Karpas-422 (cell line): ENCODE data around the gene NRXN3. TPM values are rescaled to one million over a fixed set of nuclear protein-coding genes. Genes with fewer than 3 reads are reported as not detected.

Experiments
- DNase-seq: peaks from one replicate; pipeline ENCODE4 v3.0.0-alpha.2; 2015
- H2AFZ ChIP-seq: fragments of 200-600 bp; sonication (generic); 2 replicates; pipeline ENCODE4 v1.6.1; 2014; ENCODE audit warnings: antibody characterized with exemption, low read length, mixed read lengths
- H3K27ac ChIP-seq: fragments of 200-600 bp; sonication (generic); 2 replicates; pipeline ENCODE4 v1.5.1; 2014; ENCODE audit warnings: mild to moderate bottlenecking, low read length, moderate library complexity
- H3K27me3 ChIP-seq: fragments of 200-600 bp; sonication (generic); 2 replicates; pipeline ENCODE4 v1.6.1; 2014; ENCODE audit warnings: low read length, mixed read lengths
- H3K36me3 ChIP-seq: fragments of 200-600 bp; sonication (generic); 2 replicates; pipeline ENCODE4 v1.6.1; 2014; ENCODE audit warnings: low read length, mixed read lengths; ENCODE audit not compliant: insufficient read depth
- H3K4me1 ChIP-seq: fragments of 200-600 bp; sonication (generic); 2 replicates; pipeline ENCODE4 v1.6.1; 2014; ENCODE audit warnings: mild to moderate bottlenecking, low read length, mixed read lengths
- H3K4me2 ChIP-seq: fragments of 200-600 bp; sonication (generic); 2 replicates; pipeline ENCODE4 v1.6.1; 2014; ENCODE audit warnings: low read length, low read depth, mild to moderate bottlenecking; ENCODE audit not compliant: poor library complexity, severe bottlenecking
- H3K4me3 ChIP-seq: fragments of 200-600 bp; sonication (generic); 2 replicates; pipeline ENCODE4 v1.5.1; 2014; ENCODE audit warnings: mild to moderate bottlenecking, antibody characterized with exemption, low read length, mixed read lengths
- H3K79me2 ChIP-seq: fragments of 200-600 bp; sonication (generic); 2 replicates; pipeline ENCODE4 v1.6.1; 2014; ENCODE audit warnings: mild to moderate bottlenecking, low read length, mixed read lengths
- H3K9ac ChIP-seq: fragments of 200-600 bp; sonication (generic); 2 replicates; pipeline ENCODE4 v1.6.0; 2014; ENCODE audit warnings: low read length
- H3K9me2 ChIP-seq: fragments of 200-600 bp; sonication (generic), shearing (Covaris generic); replicated peaks from 2 replicates; pipeline ENCODE4 v1.6.0; 2014; ENCODE audit warnings: mild to moderate bottlenecking, low read length, moderate library complexity; ENCODE audit not compliant: insufficient read depth
- H3K9me3 ChIP-seq: fragments of 300-700, 200-600 bp; sonication (generic); 2 replicates; pipeline ENCODE4 v1.6.1; 2014; ENCODE audit warnings: low read length, mixed read lengths
- H4K20me1 ChIP-seq: fragments of 200-600 bp; sonication (generic); 2 replicates; pipeline ENCODE4 v1.6.1; 2014; ENCODE audit warnings: mild to moderate bottlenecking, antibody characterized with exemption, low read length, low read depth; ENCODE audit not compliant: insufficient read depth
- total RNA-seq: library from RNA; depleted of rRNA; stranded (reverse); fragments of >200 nt; shearing (Covaris generic); gene quantifications from 2 replicates; pipeline ENCODE4 v1.2.3, GENCODE V29; 2014; ENCODE audit warnings: low replicate concordance

Gene NRXN3
- total RNA-seq, 1 experiment from 2014 or later: not detected

DNA sequence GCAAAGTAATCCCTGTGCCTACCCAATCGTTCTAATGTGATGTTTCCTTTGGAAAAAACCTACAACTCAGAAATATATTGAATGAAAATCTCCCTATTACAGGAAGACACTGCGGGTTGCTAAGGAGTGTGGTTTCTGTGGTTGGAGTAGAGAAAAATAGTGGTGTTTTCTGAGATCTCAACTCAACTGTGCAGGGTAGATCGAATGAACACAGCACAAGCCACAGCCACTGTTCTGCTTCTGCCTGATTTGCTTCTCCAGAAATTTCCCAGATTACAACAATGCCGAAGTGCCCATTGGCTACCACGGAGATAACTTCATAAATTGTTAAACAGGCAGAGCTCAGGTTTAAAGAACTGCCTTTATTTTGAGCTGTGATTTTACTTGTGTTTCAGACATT lies 1560.8 kb downstream of the NRXN3 start:
- Histone ChIP-seq H3K9me2 (no peaks in the 10 kb centered on the region), H3K4me3 (no peak overlapping the region), H3K27ac (no peak overlapping the region), H2AFZ (no peak overlapping the region), H3K79me2 (no peaks in the 10 kb centered on the region), H3K9me3 (peaks cover 4% of the 10 kb centered on the region), H3K9ac (no peak overlapping the region), H3K4me1 (no peaks in the 10 kb centered on the region), H3K4me2 (no peak overlapping the region), H3K27me3 (peaks cover under 1% of the 10 kb centered on the region; the same call in 1 of the 2 replicates), H4K20me1 (no peaks in the 10 kb centered on the region), H3K36me3 (no peaks in the 10 kb centered on the region)
- no peak for DNase-seq

- H3K9ac ChIP-seq: no peak overlapping the region
- H3K36me3 ChIP-seq: no peaks in the 10 kb centered on the region
- no peaks in the 10 kb centered on the region for H3K79me2 ChIP-seq
- H3K4me2 ChIP-seq: no peak overlapping the region
- no peak for DNase-seq
- H3K27ac ChIP-seq: no peak overlapping the region
- peaks cover 23% of the 10 kb centered on the region for H3K9me3 ChIP-seq
- H4K20me1 ChIP-seq: no peaks in the 10 kb centered on the region
- H3K4me3 ChIP-seq: no peak overlapping the region
- H3K4me1 ChIP-seq: no peaks in the 10 kb centered on the region
- no peak overlapping the region for H2AFZ ChIP-seq
- H3K27me3 ChIP-seq: peaks cover 2% of the 10 kb centered on the region; the same call in 1 of the 2 replicates
- no peaks in the 10 kb centered on the region for H3K9me2 ChIP-seq
Measured at GRCh38 chr14:79732911-79733655, 1562.9 kb downstream of the NRXN3 start.

DNA sequence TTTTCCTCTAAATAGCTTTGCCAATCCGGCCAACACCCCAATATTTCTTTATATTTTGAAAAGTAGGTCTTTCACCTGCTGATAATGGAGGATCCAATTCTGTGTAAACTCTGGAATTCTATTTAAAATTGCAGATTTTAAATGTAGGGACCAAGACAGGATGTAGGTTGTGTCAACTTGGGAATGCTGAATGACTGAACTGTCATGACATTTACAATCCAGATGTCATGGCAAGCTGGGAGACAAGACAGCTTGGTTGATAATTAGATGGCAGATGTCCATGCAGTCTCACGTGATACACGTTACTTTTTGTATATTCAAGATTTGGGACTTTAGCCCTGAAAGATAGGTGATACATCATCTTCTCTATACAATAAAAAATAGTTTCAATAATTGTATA lies 1564.0 kb downstream of the NRXN3 start:
- H3K4me1 ChIP-seq: no peaks in the 10 kb centered on the region
- H3K27me3 ChIP-seq: peaks cover 2% of the 10 kb centered on the region; the same call in 1 of the 2 replicates
- no peak overlapping the region for H3K4me3 ChIP-seq
- DNase-seq: no peak
- H3K9ac ChIP-seq: no peak overlapping the region
- H3K9me2 ChIP-seq: no peaks in the 10 kb centered on the region
- H3K4me2 ChIP-seq: no peak overlapping the region
- no peak overlapping the region for H3K27ac ChIP-seq
- H3K36me3 ChIP-seq: no peaks in the 10 kb centered on the region
- no peaks in the 10 kb centered on the region for H4K20me1 ChIP-seq
- no peaks in the 10 kb centered on the region for H3K79me2 ChIP-seq
- H3K9me3 ChIP-seq: peaks cover 26% of the 10 kb centered on the region
- H2AFZ ChIP-seq: no peak overlapping the region

- Histone ChIP-seq H2AFZ (no peak overlapping the region), H3K9me3 (peaks cover 26% of the 10 kb centered on the region), H3K4me1 (no peaks in the 10 kb centered on the region), H3K27ac (no peak overlapping the region), H4K20me1 (no peaks in the 10 kb centered on the region), H3K4me2 (no peak overlapping the region), H3K27me3 (peaks cover 2% of the 10 kb centered on the region; the same call in 1 of the 2 replicates), H3K9me2 (no peaks in the 10 kb centered on the region), H3K79me2 (no peaks in the 10 kb centered on the region), H3K4me3 (no peak overlapping the region), H3K9ac (no peak overlapping the region), H3K36me3 (no peaks in the 10 kb centered on the region)
- DNase-seq: no peak
Measured at GRCh38 chr14:79734656-79735055, 1564.5 kb downstream of the NRXN3 start.

DNA sequence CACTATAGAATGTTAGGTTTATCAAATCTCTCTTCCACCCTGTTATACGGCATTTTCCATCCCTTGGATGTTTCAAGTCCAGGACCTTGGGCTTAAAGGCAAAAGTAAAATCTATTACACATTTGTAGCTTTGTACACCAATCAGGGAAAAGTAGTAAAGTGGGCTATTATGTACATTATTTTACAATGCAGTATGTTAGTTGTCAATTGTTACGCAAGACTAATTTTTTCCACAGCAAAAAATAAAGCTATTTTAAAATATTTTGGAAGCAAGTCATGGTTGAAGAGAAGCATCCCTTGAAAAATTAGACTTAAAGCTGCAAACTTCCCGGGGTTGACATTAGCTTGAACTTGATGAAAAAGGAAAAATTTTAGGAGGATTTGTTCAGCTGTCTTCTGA lies 1564.9 kb downstream of the NRXN3 start:
- H3K4me2 ChIP-seq: no peak overlapping the region
- H3K9me2 ChIP-seq: no peaks in the 10 kb centered on the region
- DNase-seq: no peak
- no peak overlapping the region for H3K4me3 ChIP-seq
- no peak overlapping the region for H2AFZ ChIP-seq
- no peaks in the 10 kb centered on the region for H3K4me1 ChIP-seq
- H3K9me3 ChIP-seq: peaks cover 26% of the 10 kb centered on the region
- H3K36me3 ChIP-seq: no peaks in the 10 kb centered on the region
- no peaks in the 10 kb centered on the region for H3K79me2 ChIP-seq
- H3K27ac ChIP-seq: no peak overlapping the region
- H3K9ac ChIP-seq: no peak overlapping the region
- H3K27me3 ChIP-seq: peaks cover 2% of the 10 kb centered on the region; the same call in 1 of the 2 replicates
- no peaks in the 10 kb centered on the region for H4K20me1 ChIP-seq

DNA sequence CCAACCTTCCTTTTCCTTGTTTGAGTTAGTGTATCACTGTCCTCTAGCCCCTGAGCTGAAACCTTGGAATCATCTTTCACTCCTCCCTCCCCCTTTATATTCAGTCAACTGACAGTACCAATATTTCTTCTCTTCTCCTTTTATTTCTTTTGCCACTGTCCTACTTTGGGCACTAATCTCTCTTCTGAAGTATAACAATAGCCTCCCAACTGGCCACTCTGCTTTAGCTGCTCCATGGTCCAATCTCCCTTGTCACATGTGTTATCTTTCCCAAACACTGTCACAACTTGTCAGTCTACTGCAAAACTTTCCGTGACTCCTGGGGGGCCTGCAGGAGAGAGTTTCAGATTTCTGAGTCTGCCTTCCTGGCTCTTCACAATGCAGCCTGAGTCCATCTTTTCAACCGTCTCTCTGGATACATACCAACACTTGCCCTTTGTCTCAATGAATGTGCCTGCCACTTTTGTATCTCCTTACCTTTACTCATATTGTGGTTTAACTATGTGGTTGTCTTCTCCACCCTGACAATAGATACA lies 1570.0 kb downstream of the NRXN3 start:
- Histone ChIP-seq H3K4me1 (no peaks in the 10 kb centered on the region), H4K20me1 (no peaks in the 10 kb centered on the region), H3K27me3 (peaks cover 2% of the 10 kb centered on the region; the same call in 1 of the 2 replicates), H3K36me3 (no peaks in the 10 kb centered on the region), H3K9me3 (peaks cover 24% of the 10 kb centered on the region), H3K27ac (no peak overlapping the region), H3K9me2 (no peaks in the 10 kb centered on the region), H2AFZ (no peak overlapping the region), H3K9ac (no peak overlapping the region), H3K4me2 (no peak overlapping the region), H3K4me3 (no peak overlapping the region), H3K79me2 (no peaks in the 10 kb centered on the region)
- DNase-seq: no peak

GRCh38 chr14:79742142-79742541 lies 1572.0 kb downstream of the NRXN3 start:
- no peak overlapping the region for H3K4me2 ChIP-seq
- H3K27me3 ChIP-seq: no peaks in the 10 kb centered on the region
- H3K27ac ChIP-seq: no peak overlapping the region
- H3K9ac ChIP-seq: no peak overlapping the region
- H3K36me3 ChIP-seq: no peaks in the 10 kb centered on the region
- H3K79me2 ChIP-seq: no peaks in the 10 kb centered on the region
- no peaks in the 10 kb centered on the region for H4K20me1 ChIP-seq
- H2AFZ ChIP-seq: no peak overlapping the region
- peaks cover 10% of the 10 kb centered on the region for H3K9me3 ChIP-seq
- no peaks in the 10 kb centered on the region for H3K9me2 ChIP-seq
- no peak overlapping the region for H3K4me3 ChIP-seq
- no peak for DNase-seq
- H3K4me1 ChIP-seq: no peaks in the 10 kb centered on the region

- Histone ChIP-seq H4K20me1 (no peaks in the 10 kb centered on the region), H3K36me3 (no peaks in the 10 kb centered on the region), H2AFZ (no peak overlapping the region), H3K4me2 (no peak overlapping the region), H3K9me2 (no peaks in the 10 kb centered on the region), H3K9ac (no peak overlapping the region), H3K27me3 (no peaks in the 10 kb centered on the region), H3K4me1 (no peaks in the 10 kb centered on the region), H3K4me3 (no peak overlapping the region), H3K79me2 (no peaks in the 10 kb centered on the region), H3K27ac (no peak overlapping the region), H3K9me3 (no peaks in the 10 kb centered on the region)
- DNase-seq: no peak
Measured at GRCh38 chr14:79745046-79745445, 1574.9 kb downstream of the NRXN3 start.
